CD4-positive, alpha-beta T cell treated with Interferon alpha-2 for 1 hour (primary cell): Measurements from ENCODE around the gene DDX49.
"Not testable (repeated sequence)": the region's sequence is repeated elsewhere in the genome, so short reads cannot be mapped to it uniquely, and the experiment has no call there.

Experiments
- DNase-seq, 2 donors: peaks; one replicate each; pipeline ENCODE4 v3.0.0-alpha.2; 2020 to 2022

DDX49 gene

DNA sequence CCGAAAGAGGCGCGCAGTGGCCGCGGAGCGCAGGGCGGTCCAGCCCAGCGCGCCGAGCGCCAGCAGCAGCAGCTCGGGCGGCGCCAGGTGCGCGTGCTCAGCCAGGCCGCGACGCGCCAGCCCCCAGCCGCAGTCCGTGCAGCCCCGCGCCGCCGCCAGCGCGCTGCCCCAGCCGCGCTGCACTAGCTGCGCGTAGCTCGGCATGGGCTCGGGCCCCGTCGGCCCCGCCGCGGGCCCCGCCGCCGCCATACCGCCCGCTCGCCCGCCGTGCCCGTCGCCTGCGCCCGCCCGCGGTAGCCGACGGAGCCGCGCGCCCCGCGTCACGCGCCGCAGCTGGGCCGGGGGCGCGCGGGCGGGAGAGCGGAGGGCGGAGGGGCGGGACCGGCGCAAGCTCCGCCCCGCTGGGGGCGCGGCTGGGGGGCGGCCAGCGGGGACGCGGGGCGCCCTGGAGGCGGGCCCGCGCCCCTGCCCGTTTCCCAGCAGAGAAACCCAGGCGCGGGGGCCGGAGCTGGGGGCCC lies 23.6 kb upstream of the DDX49 start, which contains the start of gene CERS1:
Gene CERS1, minus strand, starts transcription at position 335 of the 518 bp plus-strand sequence. Its CDS starts 86 bp downstream, at position 249.
- DNase-seq, result no peak

GRCh38 chr19:18896421-18896841 lies 23.1 kb upstream of the DDX49 start:
- no peak for DNase-seq

- DNase-seq, result no peak
These were observed 22.2 kb upstream of the DDX49 start for GRCh38 chr19:18897094-18898029.

- no peak for DNase-seq
These were observed 21.4 kb upstream of the DDX49 start for GRCh38 chr19:18898081-18898606.

DNA sequence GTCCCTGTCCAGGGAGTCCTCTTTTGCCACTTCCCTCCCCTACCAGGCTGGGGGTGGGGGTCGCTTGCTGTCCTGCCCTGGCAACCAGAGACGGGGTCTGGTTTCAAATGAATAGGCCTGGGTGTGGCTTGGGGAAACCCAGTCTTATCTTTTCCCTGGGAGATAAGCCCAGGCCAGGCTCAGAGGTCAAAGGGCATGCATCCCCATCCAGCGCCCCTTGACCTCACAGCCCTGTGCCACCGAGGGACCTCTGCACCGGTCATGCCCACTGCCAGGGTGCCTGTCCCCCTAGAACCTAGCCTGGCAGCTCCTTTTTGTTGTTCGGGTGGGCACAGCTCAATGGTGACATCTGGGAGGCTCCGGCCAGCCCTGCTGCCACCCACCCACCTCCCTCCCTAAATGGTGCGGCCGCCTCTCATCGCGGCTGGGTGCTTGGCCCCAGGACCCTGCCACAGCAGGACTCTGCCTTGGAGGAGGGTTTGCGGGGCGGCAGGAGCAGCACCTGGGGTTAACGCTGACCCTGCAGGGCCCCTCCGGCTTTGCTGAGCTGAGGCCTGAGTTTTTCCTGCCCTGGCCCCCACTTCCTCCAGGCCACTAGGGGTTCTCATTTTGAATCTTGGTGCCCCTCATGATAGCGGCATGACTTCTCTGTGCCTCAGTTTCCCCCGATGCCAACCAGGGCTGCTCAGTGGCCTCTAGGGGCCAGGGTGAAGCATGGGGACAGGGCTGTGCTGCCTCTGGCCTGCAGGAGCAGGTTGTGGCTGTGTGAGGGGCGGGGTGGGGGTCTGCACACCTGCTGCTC lies 20.7 kb upstream of the DDX49 start:
- no peak for DNase-seq

- DNase-seq, result no peak
These were observed 19.6 kb upstream of the DDX49 start for GRCh38 chr19:18899624-18900560.

GRCh38 chr19:18900700-18901481 lies 18.6 kb upstream of the DDX49 start:
- no peak for DNase-seq

DNA sequence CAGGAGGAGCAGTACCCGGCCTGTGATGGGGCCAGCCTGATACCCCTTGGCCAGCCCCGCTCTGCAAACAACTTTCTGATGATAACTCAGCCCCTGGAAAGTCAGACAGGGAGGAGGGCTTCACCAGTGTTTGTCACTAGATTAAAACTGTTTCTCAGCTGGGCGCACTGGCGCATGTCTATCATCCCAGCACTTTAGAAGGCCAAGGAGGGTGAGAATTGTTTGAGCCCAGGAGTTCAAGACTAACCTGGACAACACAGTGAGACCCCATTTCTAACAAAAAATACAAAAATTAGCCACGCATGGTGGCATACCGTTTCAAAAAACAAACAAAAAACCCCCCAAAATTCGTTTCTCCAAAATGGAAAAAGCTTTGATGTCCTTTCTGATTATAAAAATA lies 18.0 kb upstream of the DDX49 start:
- DNase-seq, result no peak

GRCh38 chr19:18902519-18902918 lies 17.0 kb upstream of the DDX49 start:
- DNase-seq, result not testable (repeated sequence)

GRCh38 chr19:18903156-18904037 lies 16.1 kb upstream of the DDX49 start:
- DNase-seq, result no peak

DNA sequence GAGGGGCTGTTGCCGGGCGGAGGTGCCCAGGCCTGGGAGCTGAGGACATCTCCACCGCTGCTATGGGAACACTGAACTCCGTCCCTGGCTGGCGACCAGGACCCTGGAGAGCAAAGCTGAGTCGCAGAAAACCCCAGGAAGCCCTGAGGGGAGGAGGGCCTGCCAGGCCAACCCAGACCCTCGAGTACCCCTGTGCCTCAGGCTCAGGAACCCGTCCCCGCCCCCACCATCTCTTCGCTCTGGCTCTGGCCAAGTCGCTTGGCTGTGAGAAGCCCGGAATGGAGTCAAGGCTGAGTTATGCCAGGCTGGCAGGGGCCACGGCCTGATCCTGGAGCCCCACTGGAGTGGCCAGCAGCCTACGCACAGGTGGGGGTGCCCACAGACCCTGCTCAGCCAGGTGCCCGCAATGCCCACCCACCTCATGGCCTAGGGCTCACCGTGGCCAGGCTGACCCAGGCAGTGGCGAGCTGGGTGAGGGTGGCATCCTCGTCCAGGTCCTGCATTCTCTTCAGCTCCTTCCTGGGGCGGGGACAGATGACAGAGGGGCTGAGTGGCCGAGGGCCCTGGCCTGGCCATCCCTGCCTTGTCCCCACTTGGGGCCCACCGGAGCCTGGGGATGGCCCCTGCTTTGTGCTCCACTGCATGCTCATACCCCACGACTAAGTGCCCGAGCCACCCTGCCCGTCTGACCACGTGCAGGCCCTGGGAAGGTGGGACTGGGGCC lies 15.0 kb upstream of the DDX49 start:
- no peak for DNase-seq

GRCh38 chr19:18905058-18905456 lies 14.5 kb upstream of the DDX49 start:
- DNase-seq, result no peak

DNA sequence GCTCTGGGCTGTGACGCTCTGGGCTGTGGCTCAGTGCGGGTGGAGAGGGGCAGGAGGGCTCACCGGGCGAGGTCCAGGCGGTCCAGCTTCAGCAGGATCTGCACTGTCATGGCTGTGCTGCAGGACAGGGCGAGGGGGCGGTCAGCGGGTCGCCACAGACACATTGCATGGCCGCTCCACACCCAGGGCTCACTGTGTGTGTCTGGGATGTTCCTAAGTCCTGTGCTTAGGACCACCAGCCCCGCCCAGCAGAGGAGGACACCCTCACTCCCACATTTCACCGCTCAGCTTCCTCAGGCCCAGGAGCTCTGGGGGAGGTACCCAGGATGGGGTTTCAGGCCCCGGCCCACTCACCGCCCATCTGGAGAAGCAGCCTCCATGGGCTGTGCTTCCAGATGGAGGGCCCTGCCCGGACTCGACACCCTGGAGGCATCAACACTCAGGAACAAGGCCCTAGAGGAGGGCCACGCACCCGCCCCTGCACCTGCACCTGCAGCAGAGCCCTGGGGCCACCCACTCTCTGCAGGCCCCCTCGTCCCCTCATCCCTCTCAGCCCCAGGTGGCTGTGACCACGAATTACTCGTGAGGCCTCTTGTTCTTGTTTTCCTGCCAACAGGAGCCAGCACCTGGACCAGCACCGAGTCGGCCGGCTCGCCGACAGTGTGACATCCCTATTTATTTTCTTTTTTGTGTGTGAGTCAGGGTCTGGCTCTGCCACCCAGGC lies 13.8 kb upstream of the DDX49 start:
- no peak for DNase-seq

DNA sequence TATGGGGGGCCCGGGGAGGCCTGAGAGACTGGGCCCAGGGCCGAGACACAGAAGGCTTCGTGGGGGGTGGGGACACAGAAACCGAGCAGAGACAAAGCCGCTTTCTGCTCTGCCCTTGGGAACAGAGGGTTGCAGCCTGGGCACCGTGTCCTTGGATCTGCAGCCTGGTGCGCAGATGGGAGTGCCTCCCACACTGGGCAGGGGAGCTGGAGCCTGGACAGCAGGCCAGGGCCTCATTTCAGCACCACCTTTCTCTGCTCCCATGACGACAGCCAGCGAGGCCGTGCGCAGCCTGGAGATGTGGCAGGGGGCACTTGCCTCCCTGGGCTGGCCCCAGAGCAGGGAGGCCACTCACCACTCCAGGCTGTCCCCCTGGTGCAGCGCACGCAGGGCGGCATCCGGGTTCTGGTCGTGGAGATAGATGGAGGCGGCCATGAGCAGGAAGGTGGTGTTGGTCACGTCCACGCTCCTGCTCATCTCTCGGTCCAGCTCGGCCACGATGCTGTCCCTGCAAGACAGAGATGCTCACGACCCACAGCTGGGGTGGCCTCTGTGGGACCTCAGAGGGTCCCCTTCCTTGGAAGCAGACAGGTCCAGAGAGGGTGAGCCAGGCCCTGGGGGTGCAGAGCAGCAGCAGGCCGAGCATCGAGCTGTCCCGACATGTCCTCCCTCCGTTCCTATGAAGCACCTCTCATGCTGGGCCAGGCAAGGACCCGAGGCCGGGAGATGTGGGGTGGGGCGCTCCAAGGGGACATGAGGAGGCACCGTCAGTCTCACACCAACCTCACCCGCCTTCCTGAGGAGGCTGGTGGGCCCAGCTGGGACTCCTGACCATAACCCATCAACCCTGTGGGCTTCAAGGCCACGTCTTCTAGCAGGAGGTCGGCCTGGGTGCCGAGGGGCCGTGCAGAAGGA lies 12.7 kb upstream of the DDX49 start:
- no peak for DNase-seq

- DNase-seq, result no peak
These were observed 10.4 kb upstream of the DDX49 start for GRCh38 chr19:18908917-18909619.

DNA sequence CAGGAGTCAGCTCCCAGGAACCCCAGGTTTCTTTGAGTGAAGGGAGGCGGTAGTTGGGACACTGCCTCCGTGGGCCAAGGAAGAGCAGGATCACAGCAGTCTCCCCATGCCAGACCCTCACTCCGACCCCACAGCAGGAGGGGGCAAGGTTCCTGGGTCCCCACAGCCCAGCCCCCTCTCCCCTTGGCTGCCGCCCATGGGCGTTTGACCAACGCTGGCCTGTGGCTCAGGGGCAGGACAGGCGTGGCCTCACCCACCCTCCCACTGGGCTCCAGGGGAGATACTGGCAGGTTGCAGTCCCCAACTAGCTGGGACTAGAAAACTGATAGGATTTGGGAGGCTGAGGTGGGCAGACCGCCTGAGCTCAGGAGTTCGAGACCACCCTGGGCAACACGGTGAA lies 9.5 kb upstream of the DDX49 start:
- DNase-seq, result no peak
